Fibroblast of villous mesenchyme (primary cell): Measurements from ENCODE around the gene HGS. TPM values are rescaled to one million over a fixed set of nuclear protein-coding genes. Genes with fewer than 3 reads are reported as not detected.

Experiments
- DNase-seq: peaks from one replicate; pipeline ENCODE4 v3.0.0-alpha.2; 2010; ENCODE audit warnings: low read depth
- H3K4me3 ChIP-seq: 2 replicates; pipeline ENCODE4 v1.5.1; 2011; ENCODE audit warnings: low read depth, mild to moderate bottlenecking, low read length
- total RNA-seq: library from RNA; depleted of rRNA; stranded (reverse); fragments of >200 nt; gene quantifications from 2 replicates; pipeline ENCODE4 v1.2.3, GENCODE V29; 2012
- TF ChIP-seq, protein P1 (sequence below): IDR thresholded peaks from 2 replicates; pipeline ENCODE4 v1.5.1; 2012; ENCODE audit warnings: low read depth, mild to moderate bottlenecking, low read length; ENCODE audit not compliant: insufficient read depth

Gene HGS
- total RNA-seq, 1 donor = 75.1 TPM

DNA sequence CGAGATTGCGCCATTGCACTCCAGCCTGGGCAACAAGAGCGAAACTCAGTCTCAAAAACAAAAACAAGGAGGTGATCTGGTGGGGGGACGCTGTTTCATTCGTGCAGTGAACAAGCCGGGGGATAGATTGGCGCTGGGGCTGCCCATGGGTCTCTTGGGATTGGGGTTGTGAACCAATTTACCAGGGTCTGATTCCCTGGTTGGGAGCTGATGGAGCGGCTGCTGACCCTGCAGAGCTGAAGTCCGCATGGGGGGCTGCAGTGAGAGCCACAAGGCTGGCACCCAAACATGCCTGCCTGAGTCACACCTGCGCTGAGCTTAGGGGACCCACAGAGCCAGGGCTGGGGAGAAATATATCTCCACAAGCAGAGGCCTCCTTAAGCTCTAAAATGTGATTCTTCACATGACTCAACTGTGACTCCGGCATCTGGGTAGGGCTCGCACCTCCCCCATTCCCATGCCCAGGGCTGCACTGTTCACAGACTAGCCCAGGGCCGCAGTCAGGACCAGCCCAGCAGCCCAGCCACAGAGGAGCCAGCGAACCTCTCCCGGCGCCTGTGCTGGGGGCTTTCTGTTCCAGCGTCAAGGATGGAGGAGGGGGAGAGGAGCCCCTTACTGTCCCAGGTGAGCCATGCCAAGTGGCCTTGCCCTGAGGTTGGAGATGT, 41.9 kb upstream of the HGS start:
- H3K4me3 ChIP-seq = no peak overlapping the region
- peak; percentile 61 for DNase-seq
- TF ChIP-seq, protein P1, sequence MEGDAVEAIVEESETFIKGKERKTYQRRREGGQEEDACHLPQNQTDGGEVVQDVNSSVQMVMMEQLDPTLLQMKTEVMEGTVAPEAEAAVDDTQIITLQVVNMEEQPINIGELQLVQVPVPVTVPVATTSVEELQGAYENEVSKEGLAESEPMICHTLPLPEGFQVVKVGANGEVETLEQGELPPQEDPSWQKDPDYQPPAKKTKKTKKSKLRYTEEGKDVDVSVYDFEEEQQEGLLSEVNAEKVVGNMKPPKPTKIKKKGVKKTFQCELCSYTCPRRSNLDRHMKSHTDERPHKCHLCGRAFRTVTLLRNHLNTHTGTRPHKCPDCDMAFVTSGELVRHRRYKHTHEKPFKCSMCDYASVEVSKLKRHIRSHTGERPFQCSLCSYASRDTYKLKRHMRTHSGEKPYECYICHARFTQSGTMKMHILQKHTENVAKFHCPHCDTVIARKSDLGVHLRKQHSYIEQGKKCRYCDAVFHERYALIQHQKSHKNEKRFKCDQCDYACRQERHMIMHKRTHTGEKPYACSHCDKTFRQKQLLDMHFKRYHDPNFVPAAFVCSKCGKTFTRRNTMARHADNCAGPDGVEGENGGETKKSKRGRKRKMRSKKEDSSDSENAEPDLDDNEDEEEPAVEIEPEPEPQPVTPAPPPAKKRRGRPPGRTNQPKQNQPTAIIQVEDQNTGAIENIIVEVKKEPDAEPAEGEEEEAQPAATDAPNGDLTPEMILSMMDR = no peak

DNA sequence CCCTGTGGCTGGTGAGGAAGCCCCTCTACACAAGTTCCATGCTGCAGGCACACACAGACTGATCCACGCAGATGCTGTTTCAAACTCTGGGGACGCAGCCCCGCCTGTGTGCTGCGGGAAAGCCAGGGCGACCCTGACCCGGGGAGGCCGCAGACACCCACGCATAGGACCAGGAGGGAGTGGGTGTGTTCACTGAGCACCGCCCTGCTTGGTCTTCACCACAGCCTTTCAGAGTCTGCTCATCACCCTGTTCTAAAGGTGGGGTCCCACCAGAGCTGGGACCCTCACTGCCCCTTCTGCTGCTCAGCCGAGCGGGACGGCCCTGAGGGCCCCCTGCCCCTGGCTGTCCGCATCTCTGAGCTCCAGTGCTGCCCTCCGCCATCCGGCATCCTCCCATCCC, 39.3 kb upstream of the HGS start:
- H3K4me3 ChIP-seq = no peak overlapping the region
- TF ChIP-seq, protein P1 = no peak
- no peak for DNase-seq

DNA sequence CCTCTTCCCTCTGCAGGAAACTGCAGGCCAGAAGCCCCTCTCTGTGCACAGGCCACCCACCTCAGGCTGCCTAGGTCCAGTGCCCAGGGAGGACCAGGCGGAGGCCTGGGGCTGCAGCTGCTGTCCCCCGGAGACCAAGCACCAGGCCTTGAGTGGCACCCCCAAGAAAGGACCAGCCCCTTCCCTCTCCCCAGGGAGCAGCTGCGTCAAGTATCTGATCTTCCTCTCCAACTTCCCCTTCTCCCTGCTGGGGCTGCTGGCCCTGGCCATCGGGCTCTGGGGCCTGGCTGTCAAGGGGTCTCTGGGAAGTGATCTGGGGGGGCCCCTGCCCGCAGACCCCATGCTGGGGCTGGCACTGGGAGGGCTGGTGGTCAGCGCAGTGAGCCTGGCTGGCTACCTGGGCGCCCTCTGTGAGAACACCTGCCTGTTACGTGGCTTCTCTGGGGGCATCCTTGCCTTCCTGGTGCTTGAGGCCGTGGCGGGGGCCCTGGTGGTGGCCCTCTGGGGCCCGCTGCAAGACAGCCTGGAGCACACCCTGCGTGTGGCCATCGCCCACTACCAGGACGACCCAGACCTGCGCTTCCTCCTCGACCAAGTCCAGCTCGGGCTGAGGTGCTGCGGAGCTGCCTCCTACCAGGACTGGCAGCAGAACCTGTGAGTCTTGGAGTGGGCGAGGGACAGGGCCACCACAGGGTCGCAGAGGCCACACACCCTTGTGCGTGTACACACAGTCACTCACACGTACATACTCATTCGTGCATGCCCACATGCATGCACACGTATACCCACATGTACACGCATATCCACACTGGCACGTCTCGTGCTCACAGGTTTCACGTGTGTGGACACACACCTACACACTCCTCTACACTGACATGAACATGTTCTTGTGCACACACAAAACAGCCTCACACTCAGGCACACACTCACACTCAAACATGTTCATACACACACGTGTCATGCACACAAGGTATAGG, 38.5 kb upstream of the HGS start:
- no peak overlapping the region for H3K4me3 ChIP-seq
- TF ChIP-seq, protein P1 = no peak
- DNase-seq = no peak

DNA sequence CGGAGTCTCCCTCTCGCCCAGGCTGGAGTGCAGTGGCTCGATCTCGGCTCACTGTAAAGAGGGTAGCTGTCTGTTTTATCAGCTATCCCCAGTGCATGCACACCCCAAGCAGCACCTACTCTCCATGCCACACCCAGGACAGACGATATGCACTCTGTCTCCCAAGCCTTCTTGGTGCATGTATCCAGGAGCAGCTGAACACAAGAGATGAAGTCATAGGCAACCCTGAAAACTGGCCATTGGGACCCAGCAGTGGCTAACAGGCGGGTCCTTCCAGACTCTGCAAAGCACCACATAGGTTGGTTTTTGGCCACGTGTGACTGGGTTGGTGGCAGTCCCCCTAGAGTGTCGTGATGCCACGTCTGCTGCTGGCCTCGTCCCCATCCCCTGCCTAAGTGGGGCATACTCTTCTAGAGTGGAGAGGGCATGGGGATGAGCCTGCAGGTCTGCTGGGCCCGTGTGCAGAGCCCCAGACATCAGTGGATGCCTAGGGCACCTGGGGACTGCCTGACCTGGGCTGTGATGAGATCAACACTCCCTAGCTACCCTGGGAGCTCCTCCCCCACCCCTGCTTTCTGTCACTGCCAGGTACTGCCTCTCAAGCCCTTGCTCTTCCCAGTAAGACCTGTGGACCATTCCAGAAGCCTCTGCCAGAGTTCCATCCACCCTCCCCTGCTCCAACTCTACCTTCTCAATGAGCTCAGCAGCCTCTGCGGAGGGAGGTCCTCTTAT, 36.8 kb upstream of the HGS start:
- H3K4me3 ChIP-seq = no peak overlapping the region
- TF ChIP-seq, protein P1 = no peak
- DNase-seq = no peak

DNA sequence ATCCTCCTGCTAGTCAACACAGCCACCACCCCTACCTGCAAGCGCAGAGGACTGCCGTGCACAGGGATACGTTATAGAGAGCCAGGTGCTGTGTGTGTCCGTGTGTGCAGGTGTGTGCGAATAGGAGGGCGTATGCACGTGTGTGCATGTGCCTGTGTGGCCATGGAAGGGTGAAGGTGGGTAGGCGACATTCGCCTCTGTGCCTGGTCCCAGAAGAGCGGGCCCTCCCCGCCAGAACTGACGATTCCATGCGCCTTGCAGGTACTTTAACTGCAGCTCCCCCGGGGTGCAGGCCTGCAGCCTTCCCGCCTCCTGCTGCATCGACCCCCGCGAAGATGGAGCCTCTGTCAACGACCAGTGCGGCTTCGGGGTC, 36.2 kb upstream of the HGS start:
- no peak overlapping the region for H3K4me3 ChIP-seq
- TF ChIP-seq, protein P1 = no peak
- DNase-seq = no peak

DNA sequence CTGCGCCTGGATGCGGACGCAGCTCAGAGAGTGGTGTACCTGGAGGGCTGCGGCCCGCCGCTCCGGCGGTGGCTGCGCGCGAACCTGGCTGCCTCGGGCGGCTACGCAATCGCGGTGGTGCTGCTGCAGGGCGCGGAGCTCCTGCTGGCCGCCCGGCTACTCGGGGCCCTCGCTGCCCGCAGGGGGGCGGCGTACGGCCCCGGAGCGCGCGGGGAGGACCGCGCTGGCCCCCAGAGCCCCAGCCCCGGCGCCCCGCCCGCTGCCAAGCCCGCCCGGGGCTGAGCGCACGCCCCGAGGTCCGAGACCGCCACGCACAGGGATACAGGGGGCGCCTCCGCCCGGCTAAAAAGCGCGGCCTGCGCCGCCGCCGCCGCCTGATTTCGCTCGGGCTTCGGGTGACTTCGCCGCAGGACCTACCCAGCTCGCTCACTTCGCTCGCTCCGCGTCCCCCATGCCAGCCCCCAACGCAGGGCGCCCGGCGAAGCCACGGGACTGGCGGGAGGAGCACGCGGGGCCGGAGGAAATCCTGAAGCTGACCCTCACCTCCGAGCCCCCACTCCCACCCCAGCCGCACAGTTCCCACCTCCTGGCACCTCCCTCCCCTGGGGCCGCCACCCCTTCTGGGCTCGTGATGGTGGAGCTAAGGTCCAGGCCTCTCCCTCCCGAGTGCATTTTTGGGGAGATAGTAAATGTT, 35.7 kb upstream of the HGS start:
- no peak for DNase-seq
- TF ChIP-seq, protein P1 = no peak
- no peak overlapping the region for H3K4me3 ChIP-seq
